MM.1S (cell line): Measurements from ENCODE around the gene DCP2.

Source experiments
- CTCF ChIP-seq: fragments of 300-600 bp; sonication (generic); IDR thresholded peaks from 2 replicates; pipeline ENCODE4 v1.5.1; 2016; ENCODE audit warnings: antibody characterized with exemption, low read length, mixed read lengths
- EZH2 ChIP-seq: fragments of 300-600 bp; sonication (generic); optimal IDR thresholded peaks from 2 replicates; pipeline ENCODE3; 2017; ENCODE audit warnings: low read depth, mild to moderate bottlenecking, antibody characterized with exemption, low read length, mixed read lengths
- EZH2phosphoT487 ChIP-seq: fragments of 300-600 bp; sonication (generic); IDR thresholded peaks from 2 replicates; pipeline ENCODE4 v1.6.1; 2018; ENCODE audit warnings: antibody characterized with exemption, low read length

DNA sequence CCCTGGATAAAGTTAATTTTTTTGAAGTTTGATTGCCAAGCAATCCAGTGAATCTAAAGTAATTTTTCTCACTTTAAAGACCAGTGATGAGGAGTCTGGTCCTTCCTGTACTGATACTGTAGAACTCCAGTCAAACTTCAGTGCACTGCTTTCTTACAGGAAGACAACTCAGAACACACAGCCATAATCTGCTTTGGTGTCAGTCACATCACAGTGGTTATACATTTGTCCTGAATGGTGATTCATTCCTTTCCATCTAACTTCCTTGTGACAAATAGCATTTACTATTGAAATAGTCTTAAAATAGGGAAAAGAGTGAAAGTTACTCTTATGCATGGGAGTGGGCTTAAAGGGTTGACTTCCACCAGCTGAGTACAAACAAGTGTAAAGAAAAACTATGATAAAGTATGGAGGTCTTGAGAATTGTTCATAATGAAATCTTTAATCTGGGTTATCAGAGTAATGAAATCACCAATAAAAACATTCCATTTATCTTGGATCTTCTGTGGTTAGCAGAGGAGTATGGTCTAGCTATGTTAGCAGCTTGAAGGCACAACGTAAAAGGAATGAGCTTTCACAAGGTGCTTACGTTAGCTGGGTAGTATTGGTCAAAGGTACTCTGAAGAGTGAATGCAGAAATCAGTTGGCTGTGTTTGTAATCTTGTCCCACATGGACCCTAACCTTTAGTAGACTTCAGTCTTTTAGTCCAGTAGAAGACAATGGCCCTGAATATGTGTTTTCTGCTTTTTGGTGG is 41.5 kb downstream of the DCP2 start:
- TF ChIP-seq CTCF: no peak
- no peak for TF ChIP-seq EZH2phosphoT487
- TF ChIP-seq EZH2: no peak
